T1000 (cell line): Measurements from ENCODE around the gene PLA2G3.
"Not testable (repeated sequence)": the region's sequence is repeated elsewhere in the genome, so short reads cannot be mapped to it uniquely, and the experiment has no call there.

Experiments
- DNase-seq: peaks from one replicate; lab custom pipeline; 2025; ENCODE audit warnings: mixed read lengths; lab: John Stamatoyannopoulos, UW

The PLA2G3 gene

DNA sequence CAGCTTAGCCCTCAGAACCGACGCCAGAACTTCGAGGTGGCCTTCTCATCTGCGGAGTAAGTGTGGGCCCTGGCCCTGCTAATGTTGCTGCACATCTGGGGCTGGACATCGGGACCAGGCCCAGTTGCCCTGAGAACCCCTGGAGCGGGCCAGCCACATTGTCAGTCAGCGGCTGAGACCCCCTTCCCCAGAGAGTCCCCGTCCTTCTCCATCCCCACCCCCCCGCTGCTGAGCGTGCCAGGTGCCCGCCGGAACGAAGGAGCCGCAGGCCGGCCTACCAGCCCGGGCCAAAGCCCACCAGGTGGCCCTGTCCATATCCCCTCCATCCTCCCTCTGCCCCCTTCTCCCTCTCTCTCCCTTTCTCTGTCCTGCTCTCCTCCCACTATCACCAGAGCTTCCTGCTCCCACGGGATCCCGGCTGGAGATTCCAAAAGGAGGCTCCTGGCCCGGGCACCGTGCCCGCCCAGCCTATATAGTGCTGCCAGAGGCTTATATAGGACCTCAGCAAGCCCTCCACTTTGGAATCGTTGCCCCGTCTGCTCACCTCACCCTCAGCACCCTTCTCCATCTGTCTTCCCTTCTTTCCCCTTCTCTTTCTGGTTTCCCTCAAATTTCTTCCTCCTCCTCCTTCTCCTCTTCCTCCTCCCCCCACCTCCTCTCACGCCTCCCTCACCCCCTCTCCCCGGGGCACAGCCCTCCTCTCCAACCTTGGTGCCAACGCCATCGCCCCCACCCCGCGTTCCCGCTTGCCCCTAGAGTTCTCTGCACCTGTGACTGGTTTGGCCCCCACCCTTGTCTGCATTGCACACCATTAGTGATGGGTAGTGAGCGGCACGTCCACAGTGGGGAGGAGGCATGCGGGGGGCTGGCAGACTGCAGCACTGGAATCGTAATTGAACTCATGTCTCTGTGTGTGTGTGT lies 40.2 kb downstream of the PLA2G3 start:
- DNase-seq = no peak

- no peak for DNase-seq
Observed at GRCh38 chr22:31099386-31099785, 40.9 kb downstream of the PLA2G3 start.

GRCh38 chr22:31098632-31099110 lies 41.6 kb downstream of the PLA2G3 start:
- no peak for DNase-seq

DNA sequence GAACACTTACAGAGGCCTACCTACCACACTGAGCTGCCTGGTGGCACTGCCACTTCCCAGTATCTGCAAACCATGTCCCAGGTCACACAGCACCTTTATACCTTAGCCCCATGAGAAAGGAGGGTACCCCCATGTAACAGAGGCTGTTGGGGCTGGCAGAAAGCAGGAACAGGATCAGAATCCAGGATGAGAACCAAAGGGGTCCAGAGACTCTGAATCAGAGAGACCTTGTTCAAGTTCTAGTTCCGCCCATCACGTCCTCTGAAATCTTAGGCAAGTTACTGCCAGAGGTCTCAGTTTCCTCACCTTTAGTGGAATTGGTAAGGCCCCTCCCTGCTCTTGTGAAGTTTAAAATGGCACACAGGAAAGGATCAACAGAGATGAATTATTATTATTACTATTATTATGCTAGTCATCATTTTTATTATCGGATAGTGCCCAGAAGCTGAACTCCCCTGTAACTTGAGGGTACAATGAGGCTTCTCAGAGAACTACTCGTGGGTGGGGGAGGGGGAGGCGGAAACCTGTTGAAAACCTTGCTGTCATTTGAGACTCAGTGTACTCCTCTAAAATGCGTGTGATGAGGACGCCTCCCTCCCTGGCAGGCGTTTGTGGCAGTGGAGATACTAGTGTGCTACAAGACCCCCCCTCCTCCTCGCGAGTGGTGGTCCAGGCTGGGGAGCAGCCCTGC lies 42.2 kb downstream of the PLA2G3 start:
- DNase-seq = no peak

- DNase-seq = not testable (repeated sequence)
Observed at GRCh38 chr22:31097539-31097938, 42.8 kb downstream of the PLA2G3 start.

DNA sequence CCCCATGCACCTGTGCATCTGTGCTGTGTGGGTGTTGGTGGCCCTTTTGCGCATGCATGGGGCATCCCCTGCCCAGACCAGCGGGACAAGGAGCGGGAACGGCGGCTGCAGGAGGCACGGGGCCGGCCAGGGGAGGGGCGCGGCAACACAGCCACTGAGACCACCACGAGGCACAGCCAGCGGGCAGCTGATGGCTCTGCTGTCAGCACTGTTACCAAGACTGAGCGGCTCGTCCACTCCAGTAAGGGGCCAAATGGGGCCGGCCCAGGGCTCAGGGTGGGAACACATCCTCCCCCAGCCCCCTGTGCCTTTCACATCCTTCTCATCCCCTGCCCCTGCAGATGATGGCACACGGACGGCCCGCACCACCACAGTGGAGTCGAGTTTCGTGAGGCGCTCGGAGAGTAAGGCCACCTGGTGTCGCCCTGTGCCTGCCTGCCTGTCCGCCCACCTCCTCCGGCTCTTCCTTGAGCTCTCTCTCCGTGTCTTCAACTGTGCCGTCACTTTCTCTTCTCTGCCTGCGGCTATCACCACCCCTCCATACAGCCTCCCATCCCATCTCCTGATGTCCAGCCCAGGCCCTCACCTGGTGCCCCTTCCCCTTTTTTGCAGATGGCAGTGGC lies 43.5 kb downstream of the PLA2G3 start:
- no peak for DNase-seq

DNA sequence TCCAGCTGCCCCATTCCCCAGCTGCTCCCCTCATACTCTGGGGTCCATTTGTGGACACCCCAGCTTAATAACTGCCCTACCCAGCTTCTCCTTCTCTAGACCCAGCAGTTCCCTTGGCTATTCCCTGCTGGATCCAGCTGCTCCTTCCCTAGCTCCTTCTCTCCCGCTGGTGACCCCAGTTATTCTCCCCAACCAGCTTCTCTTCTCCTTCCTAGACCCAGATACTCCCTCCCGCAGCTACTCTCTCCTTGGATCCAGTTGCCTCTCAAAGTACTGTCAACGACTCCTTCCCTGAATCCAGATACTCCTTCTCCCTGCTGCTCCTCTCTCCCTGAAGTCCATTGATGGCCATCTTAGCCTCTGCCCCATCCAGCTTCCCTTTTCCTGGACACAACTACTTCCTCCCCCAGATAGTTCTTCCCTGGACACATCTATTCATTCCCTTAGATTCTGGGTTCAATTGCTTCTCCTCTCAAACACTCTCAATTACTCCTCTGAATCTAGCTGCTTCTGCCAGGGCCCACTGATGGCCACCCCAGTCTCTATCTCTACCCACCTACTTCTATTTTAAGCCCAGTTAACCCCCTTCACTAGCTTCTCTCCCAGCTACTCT lies 44.6 kb downstream of the PLA2G3 start:
- no peak for DNase-seq

DNA sequence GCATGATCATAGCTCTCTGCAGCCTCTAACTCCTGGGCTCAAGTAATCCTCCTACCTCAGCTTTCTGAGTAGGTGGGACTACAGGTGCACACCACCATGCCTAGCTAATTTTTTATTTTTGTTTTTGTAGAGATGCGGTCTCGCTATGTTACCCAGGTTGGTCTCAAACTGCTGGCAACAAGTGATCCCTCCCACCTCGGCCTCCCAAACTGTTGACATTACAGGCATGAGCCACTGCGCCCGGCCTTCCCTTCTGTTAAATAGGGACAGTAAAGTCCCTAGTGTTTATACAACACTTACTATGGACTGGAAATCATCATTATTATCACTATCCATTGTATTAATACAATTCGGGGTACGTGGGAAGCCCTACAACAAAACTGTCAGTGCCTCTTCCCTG lies 45.6 kb downstream of the PLA2G3 start:
- DNase-seq = no peak

GRCh38 chr22:31094021-31094551 lies 46.2 kb downstream of the PLA2G3 start:
- no peak for DNase-seq

GRCh38 chr22:31093086-31093850 lies 47.0 kb downstream of the PLA2G3 start:
- DNase-seq = no peak

DNA sequence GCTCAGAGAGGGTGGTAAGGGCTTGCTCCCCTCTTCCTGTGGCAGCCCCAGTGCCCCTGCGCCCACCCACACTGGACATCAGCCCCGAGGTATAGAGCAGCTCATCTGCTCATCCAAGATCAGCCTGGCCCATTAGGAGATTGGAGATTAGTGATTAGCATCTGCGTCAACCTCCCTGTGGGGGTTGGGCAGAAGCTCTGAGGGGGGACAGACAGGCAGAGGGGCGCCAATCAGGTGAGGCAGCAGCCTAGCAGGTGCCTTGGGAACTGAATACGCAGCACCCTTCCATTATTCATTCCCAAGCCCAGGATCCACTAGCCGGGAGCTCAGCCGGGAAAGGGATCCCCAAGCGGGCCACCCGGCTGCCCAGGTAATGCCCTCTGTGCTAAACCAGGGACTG lies 48.1 kb downstream of the PLA2G3 start:
- no peak for DNase-seq

DNA sequence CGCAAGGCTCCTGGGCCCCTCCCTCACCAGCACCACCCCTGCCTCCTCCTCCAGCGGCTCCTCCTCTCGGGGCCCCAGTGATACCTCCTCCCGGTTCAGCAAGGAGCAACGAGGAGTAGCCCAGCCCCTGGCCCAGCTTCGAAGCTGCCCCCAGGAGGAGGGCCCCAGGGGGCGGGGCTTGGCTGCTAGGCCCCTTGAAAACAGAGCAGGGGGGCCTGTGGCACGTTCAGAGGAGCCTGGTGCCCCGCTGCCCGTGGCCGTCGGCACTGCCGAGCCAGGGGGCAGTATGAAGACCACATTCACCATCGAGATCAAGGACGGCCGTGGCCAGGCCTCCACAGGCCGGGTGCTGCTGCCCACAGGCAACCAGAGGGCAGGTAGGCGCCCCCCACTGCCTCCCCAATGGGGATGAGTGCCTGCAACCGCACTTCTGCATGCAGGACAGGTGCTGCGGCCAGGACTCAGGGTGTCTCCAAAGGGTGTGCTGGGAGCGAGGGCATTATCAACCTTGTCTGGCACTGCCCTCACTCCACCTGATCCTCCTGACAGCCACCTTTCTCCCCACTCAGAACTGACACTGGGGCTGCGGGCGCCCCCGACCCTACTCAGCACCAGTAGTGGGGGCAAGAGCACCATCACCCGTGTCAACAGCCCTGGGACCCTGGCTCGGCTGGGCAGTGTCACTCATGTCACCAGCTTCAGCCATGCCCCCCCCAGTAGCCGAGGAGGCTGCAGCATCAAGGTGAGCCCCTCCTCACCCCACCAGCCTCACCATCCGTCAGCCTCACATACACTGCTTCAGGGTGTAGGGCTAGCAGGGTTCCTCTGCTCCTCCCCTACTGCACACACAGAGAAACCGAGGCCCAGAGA lies 49.0 kb downstream of the PLA2G3 start:
- DNase-seq = no peak

DNA sequence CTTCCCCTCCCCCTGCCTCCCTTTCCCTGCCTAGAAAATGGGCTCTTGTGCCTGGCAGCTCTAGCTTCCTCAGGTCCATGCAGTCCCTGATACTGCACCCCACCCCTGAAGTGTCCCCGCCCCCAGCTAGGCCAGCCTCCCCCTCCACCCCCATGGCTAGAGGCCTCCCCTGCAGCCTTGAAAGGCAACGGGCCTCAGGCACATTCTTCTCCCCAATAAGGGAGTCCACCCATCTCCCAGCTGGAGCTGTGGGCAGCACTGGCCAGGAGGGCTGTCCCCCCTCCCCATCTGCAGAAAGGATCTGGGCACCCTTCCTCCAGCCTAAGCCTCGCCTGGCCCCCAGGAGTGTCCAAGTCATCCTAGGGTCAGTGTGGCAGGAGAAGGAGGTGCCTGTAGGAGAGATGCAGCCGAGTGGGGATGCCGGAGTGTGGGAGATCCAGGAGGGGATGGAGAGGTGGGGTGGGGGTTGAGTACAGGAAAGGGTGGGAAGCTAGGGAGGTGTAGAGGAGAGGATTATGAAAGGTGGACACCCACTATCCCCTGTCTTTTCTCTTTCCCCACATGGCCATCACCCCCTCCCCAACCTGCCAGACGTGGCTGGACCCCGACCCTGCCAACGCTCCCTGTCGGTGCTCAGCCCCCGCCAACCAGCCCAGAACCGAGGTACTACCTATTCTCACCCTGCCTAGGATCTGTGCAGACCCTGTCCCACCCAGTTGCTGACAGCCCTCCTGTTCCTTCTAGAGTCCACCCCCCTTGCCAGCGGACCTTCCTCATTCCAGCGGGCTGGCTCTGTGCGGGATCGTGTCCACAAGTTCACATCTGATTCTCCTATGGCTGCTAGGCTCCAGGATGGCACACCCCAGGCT lies 49.9 kb downstream of the PLA2G3 start:
- no peak for DNase-seq

GRCh38 chr22:31089160-31090100 lies 50.9 kb downstream of the PLA2G3 start:
- DNase-seq = peak; percentile 14

GRCh38 chr22:31088233-31088986 lies 51.9 kb downstream of the PLA2G3 start:
- DNase-seq = no peak

DNA sequence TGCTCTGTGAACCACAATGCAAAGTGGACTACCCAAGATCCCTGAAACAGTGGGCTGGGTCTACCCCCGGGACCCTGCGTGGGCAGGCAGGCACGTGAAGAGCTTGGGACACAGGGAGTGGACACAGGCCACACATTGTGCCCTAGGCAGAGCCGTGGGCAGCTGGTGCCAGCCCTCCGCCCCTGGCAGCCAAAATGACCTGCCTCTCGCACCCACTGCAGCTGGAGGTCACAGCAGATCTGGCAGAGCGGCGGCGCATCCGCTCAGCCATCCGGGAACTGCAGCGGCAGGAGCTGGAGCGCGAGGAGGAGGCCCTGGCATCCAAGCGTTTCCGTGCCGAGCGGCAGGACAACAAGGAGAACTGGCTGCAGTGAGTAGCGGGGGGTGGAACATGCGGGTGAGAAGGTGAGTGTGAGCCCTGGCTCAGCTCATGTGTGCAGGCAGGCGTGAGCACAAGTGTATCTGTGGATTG lies 52.5 kb downstream of the PLA2G3 start:
- DNase-seq = no peak

DNA sequence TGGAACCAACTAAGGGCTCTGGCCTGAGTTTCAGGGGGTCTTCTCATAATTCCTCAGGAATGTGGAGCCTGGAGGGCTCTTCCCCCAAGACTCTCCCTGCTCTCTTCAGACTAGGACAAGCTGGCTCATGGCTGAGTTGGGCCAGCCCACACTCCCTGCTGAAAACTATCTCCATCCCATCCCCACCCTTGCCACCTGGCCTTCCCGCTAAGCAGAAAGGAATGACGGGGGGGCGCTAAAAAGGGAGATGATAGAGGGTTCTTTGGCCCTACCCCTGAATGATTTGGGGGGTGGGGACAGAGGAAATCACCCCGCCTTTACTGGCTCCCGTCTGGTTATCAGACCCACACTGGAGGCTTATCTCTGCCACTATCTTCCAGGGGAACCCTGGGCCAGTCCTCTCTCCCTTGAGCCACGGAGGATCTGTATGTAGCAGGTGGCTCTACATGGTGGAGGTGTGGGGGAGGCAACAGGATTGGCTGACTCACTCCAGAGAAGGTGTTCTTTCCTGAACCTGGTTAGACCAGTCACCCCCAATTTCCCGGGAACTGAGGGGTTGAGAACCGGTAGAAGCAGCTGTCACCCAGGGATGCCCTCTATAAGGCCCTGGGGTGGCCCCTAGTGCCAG lies 53.5 kb downstream of the PLA2G3 start:
- no peak for DNase-seq
